PFSK-1 (cell line): ENCODE data around the gene CHID1.

Experiments used
- POLR2AphosphoS5 ChIP-seq: IDR thresholded peaks from 2 replicates; pipeline ENCODE4 v1.6.1; 2012; ENCODE audit warnings: low read depth, mild to moderate bottlenecking, control low read depth, low read length, moderate library complexity
- REST ChIP-seq, 2 experiments: IDR thresholded peaks; 2 replicates each; pipeline versions ENCODE4 v1.6.1 to v1.8.0; 2011 to 2012; ENCODE audit warnings: low read depth in 2 of 2, low read length in 2 of 2, control low read depth in 1 of 2, inconsistent platforms in 1 of 2, mild to moderate bottlenecking in 1 of 2, moderate library complexity in 1 of 2; ENCODE audit not compliant: insufficient read depth in 1 of 2
- SIN3A ChIP-seq: IDR thresholded peaks from 2 replicates; pipeline ENCODE4 v1.6.1; 2012; ENCODE audit warnings: mild to moderate bottlenecking, low read length, moderate library complexity, borderline replicate concordance; ENCODE audit not compliant: insufficient read depth

GRCh38 chr11:953512-953911 lies 42.9 kb upstream of the CHID1 start:
- no peak for TF ChIP-seq POLR2AphosphoS5
- no peak for TF ChIP-seq SIN3A
- TF ChIP-seq REST (IDR thresholded peaks at IDR 0.05; ENCODE audit: insufficient read depth in 1 of 2, low read depth in 2 of 2, low read length in 2 of 2): no peak
